PC-3 (cell line): ENCODE results near the gene UBAP1. TPM values are rescaled to one million over a fixed set of nuclear protein-coding genes. Genes with fewer than 3 reads are reported as not detected.
"Not testable (repeated sequence)": the region's sequence is repeated elsewhere in the genome, so short reads cannot be mapped to it uniquely, and the experiment has no call there.

Source experiments
- ATAC-seq: fragments of 200-7000 bp; cut with Tn5 transposase; 2 replicates; pipeline ENCODE4 v1.9.1; 2020; ENCODE audit warnings: mild to moderate bottlenecking, moderate library complexity
- BruUV-seq: library from RNA; stranded (reverse); fragments of 400-500 nt; replicated peaks from 2 replicates; lab custom pipeline; 2021; lab: Mats Ljungman, UMichigan
- CTCF ChIA-PET: fragments of 300-600 bp; sonication (Branson Sonifier 250); formaldehyde crosslinking; loops from one replicate; lab custom pipeline; 2022; ENCODE audit warnings: antibody characterized with exemption; lab: Charles Lee
- POLR2A ChIA-PET: fragments of 300-600 bp; sonication (Branson Sonifier 250); formaldehyde crosslinking; loops from one replicate; lab custom pipeline; 2022; ENCODE audit warnings: antibody characterized with exemption; ENCODE audit not compliant: unreplicated experiment; lab: Charles Lee
- DNase-seq: peaks from one replicate; pipeline ENCODE4 v3.0.0-alpha.2; 2015
- H2AFZ ChIP-seq: fragments of 300-600 bp; sonication (generic); 2 replicates; pipeline ENCODE4 v1.6.0; 2016; ENCODE audit warnings: antibody characterized with exemption, low read length
- H3F3A ChIP-seq: fragments of 300-600 bp; sonication (generic); one replicate; pipeline ENCODE4 v1.6.0; 2017; ENCODE audit warnings: antibody characterized with exemption, low read length, control low read depth, mild to moderate bottlenecking; ENCODE audit not compliant: unreplicated experiment
- H3K27ac ChIP-seq: fragments of 300-600 bp; sonication (generic); 2 replicates; pipeline ENCODE4 v1.5.1; 2016; ENCODE audit warnings: mild to moderate bottlenecking, low read length
- H3K27me3 ChIP-seq: fragments of 300-600 bp; sonication (generic); 2 replicates; pipeline ENCODE4 v1.6.1; 2016; ENCODE audit warnings: low read length, mixed read lengths
- H3K36me3 ChIP-seq: fragments of 300-600 bp; sonication (generic); 2 replicates; pipeline ENCODE4 v1.6.1; 2016; ENCODE audit warnings: low read depth, mixed run types, low read length, mixed read lengths
- H3K4me1 ChIP-seq: fragments of 300-600 bp; sonication (generic); 2 replicates; pipeline ENCODE4 v1.5.1; 2016; ENCODE audit warnings: low read length; ENCODE audit not compliant: insufficient read depth
- H3K4me2 ChIP-seq: fragments of 300-600 bp; sonication (generic); 2 replicates; pipeline ENCODE4 v1.6.0; 2016; ENCODE audit warnings: low read length
- H3K4me3 ChIP-seq: fragments of 300-600 bp; sonication (generic); 2 replicates; pipeline ENCODE4 v1.5.1; 2016; ENCODE audit warnings: mild to moderate bottlenecking, low read length, mixed read lengths
- H3K79me2 ChIP-seq: fragments of 300-600 bp; sonication (generic); 2 replicates; pipeline ENCODE4 v1.6.1; 2017; ENCODE audit warnings: low read length, mixed read lengths
- H3K9ac ChIP-seq: fragments of 300-600 bp; sonication (generic); 2 replicates; pipeline ENCODE4 v1.6.0; 2016; ENCODE audit warnings: mild to moderate bottlenecking, low read length
- H3K9me2 ChIP-seq: fragments of 300-600 bp; sonication (generic); replicated peaks from 2 replicates; pipeline ENCODE4 v1.6.1; 2016; ENCODE audit warnings: mixed run types, low read length, mixed read lengths
- H3K9me3 ChIP-seq: fragments of 300-600 bp; sonication (generic); 2 replicates; pipeline ENCODE4 v1.6.1; 2016; ENCODE audit warnings: low read length, mixed read lengths
- H4K20me1 ChIP-seq: fragments of 300-600 bp; sonication (generic); 2 replicates; pipeline ENCODE4 v1.6.1; 2016; ENCODE audit warnings: low read length, mixed read lengths
- EZH2 ChIP-seq: fragments of 300-600 bp; sonication (generic); IDR thresholded peaks from one replicate; pipeline ENCODE4 v1.6.1; 2017; ENCODE audit warnings: antibody characterized with exemption, mild to moderate bottlenecking, low read length; ENCODE audit not compliant: unreplicated experiment
- EZH2phosphoT487 ChIP-seq: fragments of 300-600 bp; sonication (generic); IDR thresholded peaks from 2 replicates; pipeline ENCODE4 v1.6.1; 2018; ENCODE audit warnings: mild to moderate bottlenecking, antibody characterized with exemption, low read length, borderline replicate concordance
- intact Hi-C: fragments of 100-400 bp; cut with micrococcal nuclease; formaldehyde crosslinking; loops from 2 replicates; pipeline ENCODE4 v1.9.0; 2023
- total RNA-seq: library from RNA; depleted of rRNA; stranded (reverse); fragments of >200 nt; gene quantifications from 2 replicates; pipeline ENCODE4 v1.2.3, GENCODE V29; 2014; rRNA removed
- TF ChIP-seq, protein P1 (sequence below): fragments of 300-600 bp; sonication (generic); conservative IDR thresholded peaks from 2 replicates; pipeline ENCODE4 v1.5.1; 2017; ENCODE audit warnings: antibody characterized with exemption, low read depth, mild to moderate bottlenecking, low read length

Gene UBAP1
- total RNA-seq, 1 experiment from 2014 or later = 15.2 TPM

- Histone ChIP-seq H3K4me2 (no peak overlapping the region), H3K9me3 (no peaks in the 10 kb centered on the region), H3K9me2 (no peaks in the 10 kb centered on the region), H3F3A (no peaks in the 10 kb centered on the region), H2AFZ (no peak overlapping the region), H3K9ac (no peak overlapping the region), H4K20me1 (no peaks in the 10 kb centered on the region), H3K4me3 (no peak overlapping the region), H3K4me1 (no peaks in the 10 kb centered on the region), H3K27me3 (no peaks in the 10 kb centered on the region), H3K79me2 (no peaks in the 10 kb centered on the region), H3K36me3 (no peaks in the 10 kb centered on the region), H3K27ac (no peak overlapping the region)
- ChIA-PET POLR2A (no interaction called here), CTCF (no interaction called here)
- TF ChIP-seq EZH2 (no peak), EZH2phosphoT487 (no peak)
- TF ChIP-seq, protein P1, sequence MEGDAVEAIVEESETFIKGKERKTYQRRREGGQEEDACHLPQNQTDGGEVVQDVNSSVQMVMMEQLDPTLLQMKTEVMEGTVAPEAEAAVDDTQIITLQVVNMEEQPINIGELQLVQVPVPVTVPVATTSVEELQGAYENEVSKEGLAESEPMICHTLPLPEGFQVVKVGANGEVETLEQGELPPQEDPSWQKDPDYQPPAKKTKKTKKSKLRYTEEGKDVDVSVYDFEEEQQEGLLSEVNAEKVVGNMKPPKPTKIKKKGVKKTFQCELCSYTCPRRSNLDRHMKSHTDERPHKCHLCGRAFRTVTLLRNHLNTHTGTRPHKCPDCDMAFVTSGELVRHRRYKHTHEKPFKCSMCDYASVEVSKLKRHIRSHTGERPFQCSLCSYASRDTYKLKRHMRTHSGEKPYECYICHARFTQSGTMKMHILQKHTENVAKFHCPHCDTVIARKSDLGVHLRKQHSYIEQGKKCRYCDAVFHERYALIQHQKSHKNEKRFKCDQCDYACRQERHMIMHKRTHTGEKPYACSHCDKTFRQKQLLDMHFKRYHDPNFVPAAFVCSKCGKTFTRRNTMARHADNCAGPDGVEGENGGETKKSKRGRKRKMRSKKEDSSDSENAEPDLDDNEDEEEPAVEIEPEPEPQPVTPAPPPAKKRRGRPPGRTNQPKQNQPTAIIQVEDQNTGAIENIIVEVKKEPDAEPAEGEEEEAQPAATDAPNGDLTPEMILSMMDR = no peak
- no peak for DNase-seq
- intact Hi-C loops = no loop called here
- no peak for ATAC-seq
- BruUV-seq = no TSS peak
Observed at GRCh38 chr9:34292552-34292951, 113.7 kb downstream of the UBAP1 start.

DNA sequence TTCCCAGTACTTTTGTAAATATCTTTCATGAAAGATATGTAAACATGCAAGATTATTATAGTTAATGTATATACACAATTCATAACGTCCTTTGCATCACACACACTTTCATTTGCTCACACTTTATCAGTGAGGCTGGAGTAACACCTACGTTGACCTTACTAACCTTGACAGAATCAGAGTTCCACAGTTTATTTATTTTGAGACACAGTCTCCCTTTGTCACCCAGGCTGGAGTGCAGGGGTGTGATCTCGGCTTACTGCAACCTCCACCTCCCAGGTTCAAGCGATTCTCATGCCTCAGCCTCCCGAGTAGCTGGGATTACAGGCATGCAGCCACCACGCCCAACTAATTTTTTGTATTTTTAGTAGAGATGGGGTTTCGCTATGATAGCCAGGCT is 122.2 kb downstream of the UBAP1 start:
- H3K27ac ChIP-seq, H3K4me1 ChIP-seq, H4K20me1 ChIP-seq, H3K9me2 ChIP-seq, H3K79me2 ChIP-seq, DNase-seq, H3F3A ChIP-seq, H3K4me3 ChIP-seq, H3K4me2 ChIP-seq, H3K9ac ChIP-seq, H3K9me3 ChIP-seq, intact Hi-C loops, BruUV-seq, ATAC-seq, POLR2A ChIA-PET, H3K36me3 ChIP-seq, H2AFZ ChIP-seq, H3K27me3 ChIP-seq, CTCF ChIA-PET: not testable (repeated sequence)

Other genes starting within 250 kb of the UBAP1 start
- 12.6 and 19.0 TPM in 2 replicates for gene UBAP2, start 130.2 kb upstream of the UBAP1 start, total RNA-seq
- 12.9 and 16.1 TPM in 2 replicates for gene DCAF12, start 52.3 kb upstream of the UBAP1 start, total RNA-seq
- gene KIF24, start 150.2 kb downstream of the UBAP1 start, total RNA-seq = 4.7 and 5.0 TPM in 2 replicates
- 34.4 and 34.6 TPM in 2 replicates for gene NUDT2, start 150.5 kb downstream of the UBAP1 start, total RNA-seq
- 3.4 and 4.7 TPM in 2 replicates for gene MYORG, start 197.9 kb downstream of the UBAP1 start, total RNA-seq